HCT116 (cell line): ENCODE data around the gene NEURL1B. TPM values are rescaled to one million over a fixed set of nuclear protein-coding genes. Genes with fewer than 3 reads are reported as not detected.

Experiments
- ATAC-seq: fragments of 200-7000 bp; cut with Tn5 transposase; 2 replicates; pipeline ENCODE4 v1.9.1; 2020; ENCODE audit warnings: mild to moderate bottlenecking, moderate library complexity
- BruUV-seq: library from RNA; stranded (reverse); fragments of 400-500 nt; replicated peaks from 2 replicates; lab custom pipeline; 2021; lab: Mats Ljungman, UMichigan
- CTCF ChIA-PET: fragments of 300-600 bp; sonication (Branson Sonifier 250); formaldehyde crosslinking; loops from one replicate; lab custom pipeline; 2021; ENCODE audit warnings: antibody characterized with exemption; lab: Charles Lee
- POLR2A ChIA-PET: fragments of 300-600, 350-600 bp; sonication (Branson Sonifier 250); formaldehyde crosslinking; loops from one replicate; lab custom pipeline; 2021; ENCODE audit warnings: antibody characterized with exemption; lab: Charles Lee
- RAD21 ChIA-PET, 2 experiments: fragments of 300-600 bp; sonication (Branson Sonifier 250); formaldehyde crosslinking; loops; one replicate each; lab custom pipeline; 2023; ENCODE audit warnings: low total read pairs in 2 of 2; ENCODE audit not compliant: uncharacterized antibody in 2 of 2, unreplicated experiment in 2 of 2, low non-redundant PET in 1 of 2; lab: Charles Lee
- DNase-seq: peaks from one replicate; pipeline ENCODE4 v3.0.0-alpha.2; 2010; ENCODE audit warnings: low read depth, low spot score
- H2AFZ ChIP-seq: fragments of 200-600 bp; shearing (Covaris generic), sonication (generic); 2 replicates; pipeline ENCODE4 v1.6.1; 2017; ENCODE audit warnings: low read depth, mixed run types, mixed read lengths, antibody characterized with exemption, low read length; ENCODE audit not compliant: poor library complexity, severe bottlenecking
- H3K27ac ChIP-seq: 2 replicates; pipeline ENCODE4 v1.5.1; 2012; ENCODE audit warnings: low read depth, low read length
- H3K27me3 ChIP-seq: fragments of 200-600 bp; sonication (generic); 2 replicates; pipeline ENCODE4 v1.6.1; 2016; ENCODE audit warnings: mixed run types, low read length, mixed read lengths; ENCODE audit not compliant: insufficient read depth
- H3K36me3 ChIP-seq, 2 experiments: fragments of 200-500 bp in 1 of 2; fragments of 200-600 bp in 1 of 2; sonication (Bioruptor generic) in 1 of 2; sonication (generic) in 1 of 2; 2 replicates each; pipeline versions ENCODE4 v1.5.1 to v1.6.1; 2014 to 2016; ENCODE audit warnings: low read length in 2 of 2, inconsistent platforms in 1 of 2, mixed read lengths in 1 of 2, mixed run types in 1 of 2; ENCODE audit not compliant: insufficient read depth in 2 of 2, control insufficient read depth in 1 of 2
- H3K4me1 ChIP-seq, 2 experiments: fragments of 200-600 bp in 1 of 2; sonication (generic) in 1 of 2; 2 replicates each; pipeline versions ENCODE4 v1.5.1 to v1.6.1; 2012 to 2017; ENCODE audit warnings: low read length in 2 of 2, inconsistent platforms in 1 of 2, mild to moderate bottlenecking in 1 of 2, mixed read lengths in 1 of 2, mixed run types in 1 of 2, moderate library complexity in 1 of 2; ENCODE audit not compliant: insufficient read depth in 2 of 2, control insufficient read depth in 1 of 2
- H3K4me2 ChIP-seq: fragments of 200-600 bp; sonication (generic); 2 replicates; pipeline ENCODE4 v1.6.1; 2017; ENCODE audit warnings: mixed run types, low read length, mixed read lengths
- H3K4me3 ChIP-seq, 2 experiments: fragments of 200-600 bp in 1 of 2; sonication (generic) in 1 of 2; replicated peaks in 1 of 2; 2 replicates each; pipeline ENCODE4 v1.5.1; 2011 to 2016; ENCODE audit warnings: low read length in 2 of 2, control low read depth in 1 of 2, low read depth in 1 of 2, mild to moderate bottlenecking in 1 of 2, mixed read lengths in 1 of 2, mixed run types in 1 of 2
- H3K79me2 ChIP-seq: fragments of 200-600 bp; sonication (generic); 2 replicates; pipeline ENCODE4 v1.6.1; 2017; ENCODE audit warnings: mild to moderate bottlenecking, mixed run types, low read length, moderate library complexity, mixed read lengths; ENCODE audit not compliant: insufficient read depth
- H3K9ac ChIP-seq: fragments of 200-600 bp; sonication (generic); 2 replicates; pipeline ENCODE4 v1.6.1; 2016; ENCODE audit warnings: low read length, mixed read lengths
- H3K9me2 ChIP-seq: fragments of 200-600 bp; sonication (generic), shearing (Covaris generic); 2 replicates; pipeline ENCODE4 v1.6.1; 2017; ENCODE audit warnings: mixed run types, mild to moderate bottlenecking, moderate library complexity; ENCODE audit not compliant: insufficient read depth
- H3K9me3 ChIP-seq, 2 experiments: fragments of 200-500 bp in 1 of 2; fragments of 200-600 bp in 1 of 2; sonication (Bioruptor generic) in 1 of 2; sonication (generic) in 1 of 2; 2 replicates each; pipeline ENCODE4 v1.6.1; 2014 to 2017; ENCODE audit warnings: low read length in 2 of 2, mixed read lengths in 2 of 2, inconsistent platforms in 1 of 2, low read depth in 1 of 2, mild to moderate bottlenecking in 1 of 2, mixed run types in 1 of 2, moderate library complexity in 1 of 2; ENCODE audit not compliant: control insufficient read depth in 1 of 2, insufficient read depth in 1 of 2
- H4K20me1 ChIP-seq: fragments of 200-600 bp; sonication (generic), shearing (Covaris generic); 2 replicates; pipeline ENCODE4 v1.6.1; 2017; ENCODE audit warnings: mixed run types, mild to moderate bottlenecking, moderate library complexity; ENCODE audit not compliant: insufficient read depth
- ATF3 ChIP-seq: IDR thresholded peaks from 2 replicates; pipeline ENCODE4 v1.6.1; 2012
- EGR1 ChIP-seq: IDR thresholded peaks from 2 replicates; pipeline ENCODE4 v1.6.1; 2012; ENCODE audit warnings: low read depth
- ELF1 ChIP-seq: IDR thresholded peaks from 2 replicates; pipeline ENCODE4 v1.6.1; 2012; ENCODE audit warnings: low read depth, borderline replicate concordance
- EZH2 ChIP-seq: fragments of 200-600 bp; sonication (generic); IDR thresholded peaks from 2 replicates; pipeline ENCODE4 v1.6.1; 2017; ENCODE audit warnings: antibody characterized with exemption, mixed run types
- EZH2phosphoT487 ChIP-seq: fragments of 200-600 bp; IDR thresholded peaks from 2 replicates; pipeline ENCODE4 v1.6.1; 2018; ENCODE audit warnings: antibody characterized with exemption, borderline replicate concordance
- FOSL1 ChIP-seq: IDR thresholded peaks from 2 replicates; pipeline ENCODE4 v1.6.1; 2012; ENCODE audit warnings: low read depth
- JUND ChIP-seq: IDR thresholded peaks from 2 replicates; pipeline ENCODE4 v1.6.1; 2012
- POLR2A ChIP-seq: IDR thresholded peaks from 2 replicates; pipeline ENCODE4 v1.7.0; 2011; ENCODE audit warnings: borderline replicate concordance; ENCODE audit not compliant: insufficient read depth, insufficient read length; ENCODE audit errors: extremely low read depth
- POLR2AphosphoS5 ChIP-seq: IDR thresholded peaks from 2 replicates; pipeline ENCODE4 v1.6.1; 2011; ENCODE audit warnings: mild to moderate bottlenecking, low read depth, low read length, moderate library complexity
- RAD21 ChIP-seq: IDR thresholded peaks from 2 replicates; pipeline ENCODE4 v1.6.1; 2012; ENCODE audit warnings: low read depth, mild to moderate bottlenecking
- SIN3A ChIP-seq: IDR thresholded peaks from 2 replicates; pipeline ENCODE4 v1.6.1; 2012; ENCODE audit warnings: low read depth
- SP1 ChIP-seq: IDR thresholded peaks from 2 replicates; pipeline ENCODE4 v1.6.1; 2012; ENCODE audit warnings: low read depth
- TCF7L2 ChIP-seq: IDR thresholded peaks from 2 replicates; pipeline ENCODE4 v1.7.0; 2011; ENCODE audit warnings: borderline replicate concordance, inconsistent platforms; ENCODE audit not compliant: insufficient read depth, insufficient read length; ENCODE audit errors: extremely low read depth
- YY1 ChIP-seq: IDR thresholded peaks from 2 replicates; pipeline ENCODE4 v1.6.1; 2011; ENCODE audit warnings: low read length, low read depth, moderate library complexity, mild to moderate bottlenecking; ENCODE audit not compliant: insufficient replicate concordance; ENCODE audit errors: extremely low read depth
- ZFX ChIP-seq: fragments of 450-650 bp; IDR thresholded peaks from 2 replicates; pipeline ENCODE4 v1.6.1; 2017
- intact Hi-C: fragments of 100-400 bp; cut with micrococcal nuclease; formaldehyde crosslinking; loops from 2 replicates; pipeline ENCODE4 v1.10.0; 2022
- total RNA-seq: library from RNA; stranded (reverse); gene quantifications from one replicate; pipeline ENCODE4 v1.2.1, GENCODE V29; 2021; ENCODE audit not compliant: unreplicated experiment
- TF ChIP-seq, protein P1 (sequence below): IDR thresholded peaks from 2 replicates; pipeline ENCODE4 v1.6.1; 2012; ENCODE audit warnings: low read depth
- TF ChIP-seq, protein P2 (sequence below), 3 experiments: fragments of 200-600 bp in 1 of 3; sonication (generic) in 1 of 3; IDR thresholded peaks in 2 of 3; conservative IDR thresholded peaks in 1 of 3; 2 replicates each; pipeline ENCODE4 v1.5.1; 2012 to 2017; ENCODE audit warnings: low read depth in 2 of 3, low read length in 2 of 3, antibody characterized with exemption in 1 of 3, borderline replicate concordance in 1 of 3, control low read depth in 1 of 3, mild to moderate bottlenecking in 1 of 3, mixed read lengths in 1 of 3, mixed run types in 1 of 3, moderate library complexity in 1 of 3; ENCODE audit not compliant: insufficient read depth in 1 of 3

NEURL1B gene
- total RNA-seq, 1 experiment from 2014 or later: 5.8 TPM

GRCh38 chr5:172642051-172642409 lies 967 bp downstream of the NEURL1B start:
- peak overlapping the region; percentile 96 for H3K4me2 ChIP-seq
- H3K9me2 ChIP-seq: no peaks in the 10 kb centered on the region
- no TSS peak for BruUV-seq
- POLR2A ChIA-PET: no interaction called here
- H3K27me3 ChIP-seq: no peaks in the 10 kb centered on the region
- H3K9ac ChIP-seq: peak overlapping the region; percentile 62; the same call in 1 of the 2 replicates
- H3K36me3 ChIP-seq: no peaks in the 10 kb centered on the region
- no peak for ATAC-seq
- no peaks in the 10 kb centered on the region for H4K20me1 ChIP-seq
- no peak for DNase-seq
- H2AFZ ChIP-seq: no peak overlapping the region
- RAD21 ChIA-PET: no interaction called here
- H3K79me2 ChIP-seq: no peaks in the 10 kb centered on the region
- CTCF ChIA-PET: interaction anchor here (1.3 kb wide), 1 partner anchor 189 kb away, joined by 3 read pairs; no protein-coding TSS in a partner anchor
- H3K27ac ChIP-seq: no peak overlapping the region; the same call in 1 of the 2 replicates
- intact Hi-C loops: no loop called here
- no peaks in the 10 kb centered on the region for H3K9me3 ChIP-seq
- peak overlapping the region; percentile 58 to 75 for H3K4me3 ChIP-seq
- peaks cover 13 to 24% of the 10 kb centered on the region in 2 experiments for H3K4me1 ChIP-seq
- TF ChIP-seq TCF7L2: no peak
- TF ChIP-seq RAD21: no peak
- TF ChIP-seq, protein P1, sequence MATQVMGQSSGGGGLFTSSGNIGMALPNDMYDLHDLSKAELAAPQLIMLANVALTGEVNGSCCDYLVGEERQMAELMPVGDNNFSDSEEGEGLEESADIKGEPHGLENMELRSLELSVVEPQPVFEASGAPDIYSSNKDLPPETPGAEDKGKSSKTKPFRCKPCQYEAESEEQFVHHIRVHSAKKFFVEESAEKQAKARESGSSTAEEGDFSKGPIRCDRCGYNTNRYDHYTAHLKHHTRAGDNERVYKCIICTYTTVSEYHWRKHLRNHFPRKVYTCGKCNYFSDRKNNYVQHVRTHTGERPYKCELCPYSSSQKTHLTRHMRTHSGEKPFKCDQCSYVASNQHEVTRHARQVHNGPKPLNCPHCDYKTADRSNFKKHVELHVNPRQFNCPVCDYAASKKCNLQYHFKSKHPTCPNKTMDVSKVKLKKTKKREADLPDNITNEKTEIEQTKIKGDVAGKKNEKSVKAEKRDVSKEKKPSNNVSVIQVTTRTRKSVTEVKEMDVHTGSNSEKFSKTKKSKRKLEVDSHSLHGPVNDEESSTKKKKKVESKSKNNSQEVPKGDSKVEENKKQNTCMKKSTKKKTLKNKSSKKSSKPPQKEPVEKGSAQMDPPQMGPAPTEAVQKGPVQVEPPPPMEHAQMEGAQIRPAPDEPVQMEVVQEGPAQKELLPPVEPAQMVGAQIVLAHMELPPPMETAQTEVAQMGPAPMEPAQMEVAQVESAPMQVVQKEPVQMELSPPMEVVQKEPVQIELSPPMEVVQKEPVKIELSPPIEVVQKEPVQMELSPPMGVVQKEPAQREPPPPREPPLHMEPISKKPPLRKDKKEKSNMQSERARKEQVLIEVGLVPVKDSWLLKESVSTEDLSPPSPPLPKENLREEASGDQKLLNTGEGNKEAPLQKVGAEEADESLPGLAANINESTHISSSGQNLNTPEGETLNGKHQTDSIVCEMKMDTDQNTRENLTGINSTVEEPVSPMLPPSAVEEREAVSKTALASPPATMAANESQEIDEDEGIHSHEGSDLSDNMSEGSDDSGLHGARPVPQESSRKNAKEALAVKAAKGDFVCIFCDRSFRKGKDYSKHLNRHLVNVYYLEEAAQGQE: no peak
- no peak for TF ChIP-seq SIN3A
- no peak for TF ChIP-seq FOSL1
- TF ChIP-seq JUND: no peak
- no peak for TF ChIP-seq POLR2A
- no peak for TF ChIP-seq ZFX
- TF ChIP-seq YY1: no peak
- no peak for TF ChIP-seq POLR2AphosphoS5
- TF ChIP-seq, protein P2, sequence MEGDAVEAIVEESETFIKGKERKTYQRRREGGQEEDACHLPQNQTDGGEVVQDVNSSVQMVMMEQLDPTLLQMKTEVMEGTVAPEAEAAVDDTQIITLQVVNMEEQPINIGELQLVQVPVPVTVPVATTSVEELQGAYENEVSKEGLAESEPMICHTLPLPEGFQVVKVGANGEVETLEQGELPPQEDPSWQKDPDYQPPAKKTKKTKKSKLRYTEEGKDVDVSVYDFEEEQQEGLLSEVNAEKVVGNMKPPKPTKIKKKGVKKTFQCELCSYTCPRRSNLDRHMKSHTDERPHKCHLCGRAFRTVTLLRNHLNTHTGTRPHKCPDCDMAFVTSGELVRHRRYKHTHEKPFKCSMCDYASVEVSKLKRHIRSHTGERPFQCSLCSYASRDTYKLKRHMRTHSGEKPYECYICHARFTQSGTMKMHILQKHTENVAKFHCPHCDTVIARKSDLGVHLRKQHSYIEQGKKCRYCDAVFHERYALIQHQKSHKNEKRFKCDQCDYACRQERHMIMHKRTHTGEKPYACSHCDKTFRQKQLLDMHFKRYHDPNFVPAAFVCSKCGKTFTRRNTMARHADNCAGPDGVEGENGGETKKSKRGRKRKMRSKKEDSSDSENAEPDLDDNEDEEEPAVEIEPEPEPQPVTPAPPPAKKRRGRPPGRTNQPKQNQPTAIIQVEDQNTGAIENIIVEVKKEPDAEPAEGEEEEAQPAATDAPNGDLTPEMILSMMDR (IDR thresholded peaks at IDR 0.05 in 2 of 3, conservative IDR thresholded peaks at IDR 0.05 in 1 of 3; ENCODE audit: borderline replicate concordance in 1 of 3, insufficient read depth in 1 of 3, low read depth in 2 of 3, low read length in 2 of 3): no peak
- no peak for TF ChIP-seq EGR1
- no peak for TF ChIP-seq ELF1
- no peak for TF ChIP-seq EZH2
- no peak for TF ChIP-seq SP1
- no peak for TF ChIP-seq EZH2phosphoT487
- no peak for TF ChIP-seq ATF3
- TF ChIP-seq, all 23 proteins: peak for 0
